SJSA1 (cell line): ENCODE data around the gene MUL1. TPM values are rescaled to one million over a fixed set of nuclear protein-coding genes. Genes with fewer than 3 reads are reported as not detected.

ENCODE experiments used
- DNase-seq, 2 experiments: peaks; one replicate each; pipeline ENCODE4 v3.0.0-alpha.2; 2015 to 2020; ENCODE audit warnings: low spot score in 2 of 2, low read depth in 1 of 2
- H3K27ac ChIP-seq: fragments of 250-450 bp; sonication (Bioruptor Pico); 2 replicates; pipeline ENCODE4 v1.5.1; 2020; ENCODE audit warnings: mild to moderate bottlenecking, moderate library complexity
- H3K27me3 ChIP-seq: fragments of 250-450 bp; sonication (Bioruptor Pico); replicated peaks from 2 replicates; pipeline ENCODE4 v1.5.1; 2020; ENCODE audit warnings: mild to moderate bottlenecking, moderate library complexity
- H3K36me3 ChIP-seq: fragments of 250-450 bp; sonication (Bioruptor Pico); 2 replicates; pipeline ENCODE4 v1.5.1; 2020; ENCODE audit warnings: mild to moderate bottlenecking
- H3K4me1 ChIP-seq: fragments of 250-450 bp; sonication (Bioruptor Pico); replicated peaks from 2 replicates; pipeline ENCODE4 v1.6.1; 2021; ENCODE audit warnings: mild to moderate bottlenecking
- H3K4me3 ChIP-seq: fragments of 250-450 bp; sonication (Bioruptor Pico); 2 replicates; pipeline ENCODE4 v1.5.1; 2020; ENCODE audit warnings: mild to moderate bottlenecking
- H3K9me3 ChIP-seq: fragments of 250-450 bp; sonication (Bioruptor Pico); replicated peaks from 2 replicates; pipeline ENCODE4 v1.5.1; 2020; ENCODE audit warnings: mild to moderate bottlenecking
- total RNA-seq: library from RNA; depleted of rRNA; stranded (reverse); fragments of >200 nt; shearing (Covaris generic); gene quantifications from 2 replicates; pipeline ENCODE4 v1.2.3, GENCODE V29; 2014; rRNA removed

Gene MUL1
- total RNA-seq, 1 experiment from 2014 or later, result 42.2 TPM

GRCh38 chr1:20458717-20459116 is 49.2 kb downstream of the MUL1 start:
- no peaks in the 10 kb centered on the region for H3K9me3 ChIP-seq

GRCh38 chr1:20454004-20454403 is 53.9 kb downstream of the MUL1 start:
- Histone ChIP-seq H3K9me3 (no peaks in the 10 kb centered on the region), H3K27ac (no peak overlapping the region), H3K27me3 (peaks cover 4% of the 10 kb centered on the region; the same call in 1 of the 2 replicates), H3K4me1 (no peaks in the 10 kb centered on the region; the same call in 1 of the 2 replicates), H3K4me3 (no peak overlapping the region), H3K36me3 (no peaks in the 10 kb centered on the region)
- no peak for DNase-seq

More at GRCh38 chr1:20458717-20459116, 49.2 kb downstream of the MUL1 start:
- Histone ChIP-seq H3K27ac (no peak overlapping the region), H3K4me3 (no peak overlapping the region), H3K4me1 (no peaks in the 10 kb centered on the region), H3K36me3 (no peaks in the 10 kb centered on the region), H3K27me3 (no peaks in the 10 kb centered on the region; the same call in 1 of the 2 replicates)
- no peak for DNase-seq

- H3K27ac ChIP-seq, result no peak overlapping the region
- no peaks in the 10 kb centered on the region for H3K9me3 ChIP-seq
- H3K27me3 ChIP-seq, result peaks cover 4% of the 10 kb centered on the region; the same call in 1 of the 2 replicates
- no peak for DNase-seq
- no peaks in the 10 kb centered on the region for H3K36me3 ChIP-seq
- no peak overlapping the region for H3K4me3 ChIP-seq
- peaks cover 8% of the 10 kb centered on the region for H3K4me1 ChIP-seq
Observed at GRCh38 chr1:20449735-20450311, 58.1 kb downstream of the MUL1 start.

Other genes with a start within 250 kb of the MUL1 start
- not detected in 2 replicates for gene VWA5B1, start 217.3 kb downstream of the MUL1 start, total RNA-seq
- gene CAMK2N1, start 21.9 kb downstream of the MUL1 start, total RNA-seq, result 33.8 and 37.1 TPM in 2 replicates
- not detected in 2 replicates for gene FAM43B, start 44.4 kb upstream of the MUL1 start, total RNA-seq
- gene CDA, start 80.9 kb upstream of the MUL1 start, total RNA-seq, result not detected in 2 replicates
- gene PINK1, start 125.3 kb upstream of the MUL1 start, total RNA-seq, result 48.0 and 55.0 TPM in 2 replicates
- 249 and 352 TPM in 2 replicates for gene DDOST, start 153.2 kb upstream of the MUL1 start, total RNA-seq
- 1.9 and 4.0 TPM in 2 replicates for gene KIF17, start 209.9 kb upstream of the MUL1 start, total RNA-seq
- gene SH2D5, start 224.6 kb upstream of the MUL1 start, total RNA-seq, result 0.82 and 5.3 TPM in 2 replicates